ENCODE measurements around the gene DRC7.
A peak's percentile ranks its signal among the peaks of the same experiment; 100 is the strongest.
"Not testable (repeated sequence)": the region's sequence is repeated elsewhere in the genome, so short reads cannot be mapped to it uniquely, and the experiment has no call there.

Gene DRC7

GRCh38 chr16:57695680-57696069 is 1.1 kb downstream of the DRC7 start:
- DNase-seq = no peak

- no peak for DNase-seq
Measured at GRCh38 chr16:57696240-57696639, 1.6 kb downstream of the DRC7 start.

DNA sequence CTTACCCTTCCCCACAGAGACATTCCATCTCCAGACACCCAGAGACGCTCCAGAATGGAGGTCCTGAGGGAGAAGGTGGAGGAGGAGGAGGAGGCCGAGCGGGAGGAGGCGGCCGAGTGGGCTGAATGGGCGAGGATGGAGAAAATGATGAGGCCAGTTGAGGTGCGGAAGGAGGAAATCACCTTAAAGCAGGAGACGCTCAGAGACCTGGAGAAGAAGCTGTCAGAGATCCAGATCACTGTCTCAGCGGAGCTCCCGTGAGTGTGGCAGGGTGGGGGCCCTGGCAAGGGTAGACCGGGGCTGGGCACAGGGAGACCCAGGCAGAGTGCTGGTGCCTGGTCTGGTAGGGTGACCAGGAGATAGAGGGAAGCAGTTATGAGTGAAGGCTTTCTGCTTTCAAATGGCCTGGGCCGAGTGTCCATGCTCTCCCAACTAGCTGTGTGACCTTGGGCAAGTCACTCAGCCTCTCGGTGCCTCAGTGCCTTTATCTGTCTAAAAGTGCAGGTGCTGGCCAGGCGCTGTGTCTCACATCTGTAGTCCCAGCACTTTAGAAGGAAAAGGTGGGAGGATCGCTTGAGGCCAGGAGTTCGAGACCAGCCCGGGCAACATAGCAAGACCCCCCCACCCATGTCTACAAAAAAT is 3.4 kb downstream of the DRC7 start:
- DNase-seq = no peak

GRCh38 chr16:57698812-57699405 is 4.3 kb downstream of the DRC7 start:
- DNase-seq = no peak

- DNase-seq = no peak
Measured at GRCh38 chr16:57699481-57699880, 4.9 kb downstream of the DRC7 start.

DNA sequence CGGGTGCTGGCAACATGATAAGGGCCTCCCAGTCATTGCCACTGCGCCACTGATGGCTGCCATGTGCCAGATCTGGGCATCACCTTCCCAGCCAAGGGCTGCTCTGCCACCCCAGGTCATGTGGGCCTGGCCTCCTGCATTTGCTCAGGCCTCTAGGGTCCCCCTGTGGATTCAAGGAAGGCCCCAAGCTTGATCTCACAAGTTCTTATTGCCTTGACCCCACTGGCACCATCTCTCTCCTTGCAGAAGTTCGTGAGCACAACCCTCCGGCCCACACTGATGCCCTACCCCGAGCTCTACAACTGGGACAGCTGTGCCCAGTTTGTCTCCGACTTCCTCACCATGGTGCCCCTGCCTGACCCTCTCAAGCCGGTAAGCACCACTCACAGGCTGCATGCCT is 5.3 kb downstream of the DRC7 start:
- DNase-seq = no peak

- DNase-seq = no peak
Measured at GRCh38 chr16:57700781-57701551, 6.4 kb downstream of the DRC7 start.

GRCh38 chr16:57701759-57702371 is 7.3 kb downstream of the DRC7 start:
- DNase-seq = no peak

GRCh38 chr16:57703416-57704010 is 8.9 kb downstream of the DRC7 start:
- DNase-seq = no peak

DNA sequence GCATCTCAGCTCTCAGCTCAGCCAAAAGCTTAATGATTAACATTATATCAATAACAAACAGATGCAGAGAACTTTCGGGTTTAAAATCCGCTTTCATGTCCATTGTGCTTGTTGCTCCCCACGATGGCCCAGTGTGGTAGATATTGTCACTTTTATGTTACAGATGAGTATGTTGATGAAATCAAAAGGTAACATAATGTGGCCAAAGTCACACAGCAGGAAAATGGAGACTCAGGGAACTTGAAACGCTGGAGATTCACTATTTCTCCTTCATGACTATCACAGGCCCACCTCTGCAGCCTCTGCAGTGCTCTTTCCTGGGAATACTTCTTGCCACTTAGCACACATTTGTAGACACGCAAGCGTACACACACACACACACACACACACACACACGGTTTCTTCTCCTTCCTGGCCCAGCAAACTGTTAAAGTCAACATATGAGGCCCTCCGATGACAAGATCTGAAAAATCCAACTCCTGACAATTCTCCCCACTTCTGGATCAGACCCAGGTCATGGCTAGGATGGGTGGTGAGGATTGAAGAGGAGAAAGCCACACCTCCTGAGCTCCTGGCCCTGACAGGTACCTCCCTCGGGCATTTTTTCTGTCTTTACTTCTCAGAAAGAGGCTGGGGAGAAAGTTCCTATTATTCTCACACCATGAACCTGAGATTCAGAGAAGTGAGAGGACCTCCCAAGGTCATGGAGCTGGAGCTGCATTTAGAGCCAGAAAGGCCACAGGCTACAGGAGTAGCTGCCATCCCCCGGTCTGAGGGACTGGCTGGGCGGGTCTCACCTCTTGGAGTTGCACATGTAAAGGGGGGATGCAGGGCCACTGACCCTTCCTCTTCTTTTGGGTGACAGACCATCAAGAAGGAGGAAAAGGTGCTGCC is 9.7 kb downstream of the DRC7 start:
- no peak for DNase-seq

- no peak for DNase-seq
Measured at GRCh38 chr16:57704905-57705852, 10.6 kb downstream of the DRC7 start.

DNA sequence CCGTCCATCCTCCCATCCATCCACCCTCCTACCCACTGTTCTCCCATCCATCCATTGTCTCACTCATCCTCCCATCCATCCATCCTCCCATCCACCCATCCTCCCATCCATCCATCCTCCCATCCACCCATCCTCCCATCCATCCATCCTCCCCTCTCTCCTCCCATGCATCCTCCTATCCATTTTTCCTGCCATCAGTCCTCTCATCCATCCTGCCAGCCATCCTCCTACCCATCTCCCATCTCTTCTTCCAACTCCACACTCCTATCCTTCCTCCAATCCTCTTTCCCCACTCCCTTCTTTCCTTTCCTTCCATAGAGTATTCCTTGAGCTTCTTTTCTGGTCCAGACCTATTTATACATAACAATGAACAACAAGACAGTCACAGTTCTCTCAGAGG is 12.1 kb downstream of the DRC7 start:
- no peak for DNase-seq

- no peak for DNase-seq
Measured at GRCh38 chr16:57707331-57707730, 12.7 kb downstream of the DRC7 start.

DNA sequence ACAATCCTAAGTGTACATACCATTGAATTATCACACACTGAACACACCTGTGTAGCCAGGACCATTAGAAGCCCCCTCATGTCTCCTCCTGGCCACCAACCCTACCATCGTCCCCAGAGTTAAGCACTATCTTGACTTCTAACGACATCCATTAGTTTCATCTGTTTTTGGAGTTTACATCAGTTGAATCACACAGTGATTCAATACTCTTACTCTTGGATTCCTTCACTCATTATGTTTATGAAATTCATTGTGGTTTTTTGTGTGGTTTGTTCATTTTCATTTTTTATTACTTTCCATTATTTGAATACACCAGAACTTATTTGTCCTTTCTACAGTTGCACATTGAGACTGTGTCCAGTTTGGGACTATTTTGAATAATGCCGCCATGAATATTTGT is 13.6 kb downstream of the DRC7 start:
- DNase-seq = no peak

GRCh38 chr16:57709663-57710062 is 15.1 kb downstream of the DRC7 start:
- DNase-seq = no peak

- no peak for DNase-seq
Measured at GRCh38 chr16:57711346-57711745, 16.7 kb downstream of the DRC7 start.

DNA sequence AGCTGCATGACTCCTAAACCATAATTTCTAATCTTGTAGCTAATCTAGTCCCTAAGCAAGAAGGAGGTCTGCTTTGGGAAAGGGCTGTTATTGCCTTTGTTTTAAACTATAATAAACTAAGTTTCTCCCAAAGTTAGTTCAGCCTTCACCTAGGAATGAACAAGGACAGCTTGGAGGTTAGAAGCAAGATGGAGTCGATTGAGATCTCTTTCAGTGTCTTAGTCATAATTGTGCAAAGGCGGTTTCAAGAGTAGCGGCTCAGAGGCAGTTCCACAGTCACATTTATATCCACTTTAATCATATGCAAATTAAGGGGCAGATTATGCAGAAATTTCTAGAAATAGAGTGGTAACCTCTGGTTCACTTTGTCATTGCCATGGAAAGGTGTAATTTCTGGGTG is 17.4 kb downstream of the DRC7 start:
- DNase-seq = no peak

DNA sequence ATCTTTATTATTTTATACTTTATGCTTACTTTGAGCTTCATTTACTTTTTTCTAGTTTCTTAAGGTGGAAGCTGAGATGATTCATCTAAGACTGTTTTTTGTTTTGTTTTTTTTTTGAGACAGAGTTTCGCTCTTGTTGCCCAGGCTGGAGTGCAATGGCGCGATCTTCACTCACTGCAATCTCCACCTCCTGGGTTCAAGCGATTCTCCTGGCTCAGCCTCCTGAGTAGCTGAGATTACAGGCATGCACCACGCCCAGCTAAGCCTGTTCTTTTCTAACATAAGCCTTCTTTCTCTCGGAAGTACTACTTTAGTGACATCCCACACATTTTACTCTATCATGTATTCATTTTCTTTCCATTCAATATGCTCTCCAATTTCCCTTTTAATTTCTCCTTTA is 18.0 kb downstream of the DRC7 start:
- not testable (repeated sequence) for DNase-seq

- DNase-seq = no peak
Measured at GRCh38 chr16:57713596-57713995, 19.0 kb downstream of the DRC7 start.

GRCh38 chr16:57714047-57714446 is 19.4 kb downstream of the DRC7 start:
- no peak for DNase-seq

DNA sequence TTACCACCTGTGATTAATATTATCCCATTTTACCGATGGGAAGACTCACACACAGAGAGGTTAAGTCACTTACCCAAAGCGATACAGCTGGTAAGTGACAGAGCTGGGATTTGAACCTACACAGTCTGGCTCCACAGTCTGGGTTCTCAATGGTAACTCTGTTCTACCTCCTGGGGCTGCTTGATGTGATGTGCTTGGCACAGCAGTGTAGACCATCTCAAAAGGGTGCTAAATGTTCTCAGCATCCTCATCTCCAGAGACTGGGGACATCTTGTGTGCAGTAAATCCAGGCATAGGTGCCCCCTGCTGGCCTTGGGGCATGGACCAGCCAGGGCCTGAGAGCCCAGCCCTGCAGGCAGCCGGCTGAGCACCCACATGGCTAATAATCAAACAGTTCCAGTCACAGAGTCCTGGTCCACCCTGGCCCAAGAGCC is 25.6 kb downstream of the DRC7 start:
- peak; percentile 62 for DNase-seq
